ENCODE data around the gene DCUN1D2. TPM values are rescaled to one million over a fixed set of nuclear protein-coding genes. Genes with fewer than 3 reads are reported as not detected.
A peak's percentile ranks its signal among the peaks of the same experiment; 100 is the strongest.

The DCUN1D2 gene
- total and polyA plus RNA-seq, 2 donors from 2014 or later = 7.6 to 19.5 TPM

DNA sequence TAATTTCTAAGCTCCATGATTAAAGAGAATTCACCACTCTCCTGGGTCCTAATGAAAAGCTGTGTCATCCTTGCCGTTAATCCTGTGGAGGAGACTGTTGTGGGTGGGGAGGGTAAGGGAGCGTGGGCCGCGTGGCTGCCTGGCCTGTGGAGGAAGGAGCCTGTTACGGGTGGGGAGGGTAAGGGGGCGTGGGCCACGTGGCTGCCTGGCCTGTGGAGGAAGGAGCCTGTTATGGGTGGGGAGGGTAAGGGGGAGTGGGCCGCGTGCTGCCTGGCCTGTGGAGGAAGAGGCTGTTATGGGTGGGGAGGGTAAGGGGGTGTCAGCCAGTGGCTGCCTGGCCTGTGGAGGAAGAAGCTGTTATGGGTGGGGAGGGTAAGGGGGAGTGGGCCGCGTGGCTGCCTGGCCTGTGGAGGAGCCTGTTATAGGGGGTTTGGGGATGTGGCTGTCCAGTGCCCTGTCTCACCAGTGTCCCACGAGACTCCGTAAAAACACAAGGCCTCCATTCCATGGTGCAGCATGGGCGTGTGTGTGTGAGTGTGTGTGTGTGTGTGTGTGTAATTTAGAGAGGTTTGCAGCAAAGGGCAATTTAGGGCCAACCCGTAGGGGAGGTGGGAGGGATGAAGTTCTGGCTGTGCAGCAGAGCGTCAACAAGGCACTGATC lies 15.6 kb upstream of the DCUN1D2 start:
- Histone ChIP-seq H3K9me3 (ENCODE audit: control insufficient read depth in 2 of 3, insufficient read depth in 1 of 3, low read length in 3 of 3) (no peaks in the 10 kb centered on the region), H3K27ac (ENCODE audit: low read depth in 2 of 2, low read length in 2 of 2) (no peak overlapping the region), H3K4me1 (ENCODE audit: control insufficient read depth in 2 of 3, insufficient read depth in 2 of 3, low read depth in 1 of 3, low read length in 3 of 3) (no peaks in the 10 kb centered on the region), H3K27me3 (ENCODE audit: control insufficient read depth, insufficient read depth, low read length) (no peaks in the 10 kb centered on the region), H3K9ac (ENCODE audit: low read length in 3 of 3) (no peak overlapping the region), H3K36me3 (ENCODE audit: control insufficient read depth in 2 of 3, insufficient read depth in 3 of 3, low read length in 3 of 3) (peaks cover 5 to 31% (median 13%) of the 10 kb centered on the region in 3 donors), H3K4me3 (ENCODE audit: low read length in 3 of 3) (no peak overlapping the region)
- TF ChIP-seq, protein P1, sequence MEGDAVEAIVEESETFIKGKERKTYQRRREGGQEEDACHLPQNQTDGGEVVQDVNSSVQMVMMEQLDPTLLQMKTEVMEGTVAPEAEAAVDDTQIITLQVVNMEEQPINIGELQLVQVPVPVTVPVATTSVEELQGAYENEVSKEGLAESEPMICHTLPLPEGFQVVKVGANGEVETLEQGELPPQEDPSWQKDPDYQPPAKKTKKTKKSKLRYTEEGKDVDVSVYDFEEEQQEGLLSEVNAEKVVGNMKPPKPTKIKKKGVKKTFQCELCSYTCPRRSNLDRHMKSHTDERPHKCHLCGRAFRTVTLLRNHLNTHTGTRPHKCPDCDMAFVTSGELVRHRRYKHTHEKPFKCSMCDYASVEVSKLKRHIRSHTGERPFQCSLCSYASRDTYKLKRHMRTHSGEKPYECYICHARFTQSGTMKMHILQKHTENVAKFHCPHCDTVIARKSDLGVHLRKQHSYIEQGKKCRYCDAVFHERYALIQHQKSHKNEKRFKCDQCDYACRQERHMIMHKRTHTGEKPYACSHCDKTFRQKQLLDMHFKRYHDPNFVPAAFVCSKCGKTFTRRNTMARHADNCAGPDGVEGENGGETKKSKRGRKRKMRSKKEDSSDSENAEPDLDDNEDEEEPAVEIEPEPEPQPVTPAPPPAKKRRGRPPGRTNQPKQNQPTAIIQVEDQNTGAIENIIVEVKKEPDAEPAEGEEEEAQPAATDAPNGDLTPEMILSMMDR (IDR thresholded peaks at IDR 0.05; ENCODE audit: borderline replicate concordance, extremely low read depth, insufficient read depth) = no peak
- peak in 4 of 5 donors; percentile 49 to 71 (median 59) for DNase-seq
- intact Hi-C loops (cut with DNase I) = no loop called here
- no peak for FAIRE-seq

DNA sequence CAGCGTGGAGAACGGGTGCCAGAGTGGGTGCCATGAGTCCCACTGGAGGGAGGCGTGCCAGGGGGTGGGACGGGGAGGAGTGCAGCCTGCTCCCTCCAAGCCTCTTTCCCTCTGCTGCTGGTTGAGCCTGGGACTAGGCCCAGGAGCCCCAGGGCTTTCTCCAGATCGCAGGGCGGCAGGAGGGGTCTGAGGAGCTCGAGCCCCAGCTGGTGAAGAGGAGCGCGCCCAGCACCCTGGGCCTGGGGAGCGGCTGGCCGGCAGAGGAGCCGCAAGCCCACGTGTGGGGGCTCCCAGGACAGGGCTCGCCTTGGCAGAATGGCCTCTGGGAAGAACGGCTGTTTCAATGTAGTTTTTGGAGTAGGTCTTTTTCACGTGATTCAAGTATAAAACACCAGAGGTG lies 12.2 kb upstream of the DCUN1D2 start:
- Histone ChIP-seq H3K27me3 (ENCODE audit: control insufficient read depth, insufficient read depth, low read length) (no peaks in the 10 kb centered on the region), H3K9ac (ENCODE audit: low read length in 3 of 3) (no peak overlapping the region), H3K4me1 (ENCODE audit: control insufficient read depth in 2 of 3, insufficient read depth in 2 of 3, low read depth in 1 of 3, low read length in 3 of 3) (no peaks in the 10 kb centered on the region), H3K27ac (ENCODE audit: low read depth in 2 of 2, low read length in 2 of 2) (no peak overlapping the region), H3K36me3 (ENCODE audit: control insufficient read depth in 2 of 3, insufficient read depth in 3 of 3, low read length in 3 of 3) (peaks cover 8 to 32% (median 32%) of the 10 kb centered on the region in 3 donors), H3K4me3 (ENCODE audit: low read length in 3 of 3) (no peak overlapping the region), H3K9me3 (ENCODE audit: control insufficient read depth in 2 of 3, insufficient read depth in 1 of 3, low read length in 3 of 3) (no peaks in the 10 kb centered on the region)
- TF ChIP-seq, protein P1 (IDR thresholded peaks at IDR 0.05; ENCODE audit: borderline replicate concordance, extremely low read depth, insufficient read depth) = no peak
- DNase-seq = no peak
- intact Hi-C loops (cut with DNase I) = no loop called here
- FAIRE-seq = no peak

DNA sequence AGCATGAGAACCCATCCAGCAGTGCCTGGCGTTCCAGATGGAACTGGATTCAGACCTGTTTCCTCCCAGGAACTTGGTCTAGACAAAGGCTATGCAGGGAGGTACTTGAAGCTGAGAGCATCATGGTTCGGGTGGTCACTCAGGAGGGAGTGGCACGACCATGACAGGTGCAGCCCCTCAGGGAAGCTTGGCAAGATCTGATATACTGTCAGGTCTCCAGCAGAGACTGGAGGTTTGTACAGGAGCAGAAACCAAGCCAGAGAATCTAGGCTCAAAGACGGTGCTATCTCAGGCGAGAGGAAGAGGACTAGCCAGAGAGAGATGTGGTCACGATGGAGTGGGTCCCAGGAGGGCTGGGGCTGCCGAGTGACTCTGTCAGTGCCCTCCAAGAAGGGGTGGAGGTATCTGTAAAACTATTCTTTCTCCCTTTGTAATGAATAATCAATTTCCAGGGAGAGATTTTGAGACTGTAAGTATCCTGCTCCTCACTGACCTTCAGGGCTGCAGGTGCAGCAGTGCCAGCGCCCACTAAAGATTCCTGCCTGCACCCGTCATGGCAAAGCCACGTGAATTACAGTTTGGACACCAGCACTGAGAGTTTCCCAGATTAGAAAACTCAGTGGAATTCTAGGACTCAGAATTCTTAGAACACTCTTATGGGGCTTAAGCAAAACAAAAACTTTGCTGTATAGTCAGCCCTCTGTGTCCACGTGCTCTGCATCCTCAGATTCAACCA lies 10.2 kb upstream of the DCUN1D2 start:
- FAIRE-seq = no peak
- intact Hi-C loops (cut with DNase I) = no loop called here
- no peaks in the 10 kb centered on the region for H3K27me3 ChIP-seq (ENCODE audit: control insufficient read depth, insufficient read depth, low read length)
- no peak overlapping the region for H3K9ac ChIP-seq (ENCODE audit: low read length in 3 of 3)
- DNase-seq = no peak
- peaks cover 16 to 44% (median 36%) of the 10 kb centered on the region in 3 donors for H3K36me3 ChIP-seq (ENCODE audit: control insufficient read depth in 2 of 3, insufficient read depth in 3 of 3, low read length in 3 of 3)
- TF ChIP-seq, protein P1 (IDR thresholded peaks at IDR 0.05; ENCODE audit: borderline replicate concordance, extremely low read depth, insufficient read depth) = no peak
- no peak overlapping the region for H3K4me3 ChIP-seq (ENCODE audit: low read length in 3 of 3)
- H3K27ac ChIP-seq (ENCODE audit: low read depth in 2 of 2, low read length in 2 of 2) = no peak overlapping the region
- no peaks in the 10 kb centered on the region for H3K9me3 ChIP-seq (ENCODE audit: control insufficient read depth in 2 of 3, insufficient read depth in 1 of 3, low read length in 3 of 3)
- H3K4me1 ChIP-seq (ENCODE audit: control insufficient read depth in 2 of 3, insufficient read depth in 2 of 3, low read depth in 1 of 3, low read length in 3 of 3) = peaks cover 0 to 2% (median 0%) of the 10 kb centered on the region in 3 donors
